Activated T-cell treated with anti-CD3 and anti-CD28 coated beads for 1 hour (primary cell): Measurements from ENCODE around the gene GABRP.
"Not testable (repeated sequence)": the region's sequence is repeated elsewhere in the genome, so short reads cannot be mapped to it uniquely, and the experiment has no call there.

Experiments used
- DNase-seq: peaks from one replicate; pipeline ENCODE4 v3.0.0-alpha.2; 2020; ENCODE audit warnings: low read depth

Gene GABRP

GRCh38 chr5:170755679-170756456 is 27.7 kb upstream of the GABRP start:
- DNase-seq, result no peak

GRCh38 chr5:170756691-170757090 is 26.8 kb upstream of the GABRP start:
- no peak for DNase-seq

GRCh38 chr5:170757182-170757601 is 26.3 kb upstream of the GABRP start:
- no peak for DNase-seq

- DNase-seq, result no peak
Observed at GRCh38 chr5:170757669-170758068, 25.9 kb upstream of the GABRP start.

- DNase-seq, result no peak
Observed at GRCh38 chr5:170758481-170758880, 25.0 kb upstream of the GABRP start.

GRCh38 chr5:170760113-170760512 is 23.4 kb upstream of the GABRP start:
- no peak for DNase-seq

GRCh38 chr5:170761048-170761707 is 22.3 kb upstream of the GABRP start:
- no peak for DNase-seq

- DNase-seq, result no peak
Observed at GRCh38 chr5:170761708-170762066, 21.8 kb upstream of the GABRP start.

GRCh38 chr5:170762298-170762697 is 21.2 kb upstream of the GABRP start:
- DNase-seq, result not testable (repeated sequence)

- DNase-seq, result not testable (repeated sequence)
Observed at GRCh38 chr5:170765868-170766267, 17.7 kb upstream of the GABRP start.

- no peak for DNase-seq
Observed at GRCh38 chr5:170769246-170769645, 14.3 kb upstream of the GABRP start.

- no peak for DNase-seq
Observed at GRCh38 chr5:170769898-170770416, 13.6 kb upstream of the GABRP start.

- no peak for DNase-seq
Observed at GRCh38 chr5:170771496-170771895, 12.0 kb upstream of the GABRP start.

- DNase-seq, result no peak
Observed at GRCh38 chr5:170773024-170773985, 10.2 kb upstream of the GABRP start.

- no peak for DNase-seq
Observed at GRCh38 chr5:170774831-170775230, 8.7 kb upstream of the GABRP start.

GRCh38 chr5:170781946-170782345 is 1.6 kb upstream of the GABRP start:
- no peak for DNase-seq

- no peak for DNase-seq
Observed at GRCh38 chr5:170782438-170782837, 1.1 kb upstream of the GABRP start.

- no peak for DNase-seq
Observed at GRCh38 chr5:170785416-170785815, 1.9 kb downstream of the GABRP start.

GRCh38 chr5:170787216-170787615 is 3.7 kb downstream of the GABRP start:
- no peak for DNase-seq

GRCh38 chr5:170788626-170789304 is 5.2 kb downstream of the GABRP start:
- no peak for DNase-seq

- no peak for DNase-seq
Observed at GRCh38 chr5:170791325-170791954, 7.9 kb downstream of the GABRP start.
